GM19455 (cell line): ENCODE results near the gene ATP2A3.

Experiments used
- ATAC-seq: cut with Tn5 transposase; IDR thresholded peaks from one replicate; pipeline ENCODE4 v1.9.1; 2021; ENCODE audit not compliant: unreplicated experiment

ATP2A3 gene

DNA sequence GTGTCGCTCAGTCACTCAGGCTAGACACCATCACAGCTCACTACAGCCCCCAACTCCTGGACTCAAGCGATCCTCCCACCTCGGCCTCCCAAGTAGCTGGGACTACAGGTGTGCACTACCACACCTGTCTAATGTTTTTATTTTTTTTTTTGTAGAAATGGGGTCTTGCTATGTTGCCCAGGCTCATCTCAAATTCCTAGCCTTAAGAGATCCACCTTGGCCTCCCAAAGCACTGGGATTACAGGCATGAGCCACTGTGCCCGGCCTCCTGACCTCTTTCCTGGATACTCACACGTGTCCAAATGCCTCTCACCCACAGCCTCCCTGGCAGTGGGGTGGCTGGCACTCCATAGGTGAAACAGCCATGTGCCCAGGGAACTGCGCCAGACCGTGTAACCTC, 88.9 kb downstream of the ATP2A3 start:
- ATAC-seq, result no peak
